Measurements from ENCODE around the gene NCR1.
A peak's percentile ranks its signal among the peaks of the same experiment; 100 is the strongest.
"Not testable (repeated sequence)": the region's sequence is repeated elsewhere in the genome, so short reads cannot be mapped to it uniquely, and the experiment has no call there.

NCR1 gene, protein sequence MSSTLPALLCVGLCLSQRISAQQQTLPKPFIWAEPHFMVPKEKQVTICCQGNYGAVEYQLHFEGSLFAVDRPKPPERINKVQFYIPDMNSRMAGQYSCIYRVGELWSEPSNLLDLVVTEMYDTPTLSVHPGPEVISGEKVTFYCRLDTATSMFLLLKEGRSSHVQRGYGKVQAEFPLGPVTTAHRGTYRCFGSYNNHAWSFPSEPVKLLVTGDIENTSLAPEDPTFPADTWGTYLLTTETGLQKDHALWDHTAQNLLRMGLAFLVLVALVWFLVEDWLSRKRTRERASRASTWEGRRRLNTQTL

DNA sequence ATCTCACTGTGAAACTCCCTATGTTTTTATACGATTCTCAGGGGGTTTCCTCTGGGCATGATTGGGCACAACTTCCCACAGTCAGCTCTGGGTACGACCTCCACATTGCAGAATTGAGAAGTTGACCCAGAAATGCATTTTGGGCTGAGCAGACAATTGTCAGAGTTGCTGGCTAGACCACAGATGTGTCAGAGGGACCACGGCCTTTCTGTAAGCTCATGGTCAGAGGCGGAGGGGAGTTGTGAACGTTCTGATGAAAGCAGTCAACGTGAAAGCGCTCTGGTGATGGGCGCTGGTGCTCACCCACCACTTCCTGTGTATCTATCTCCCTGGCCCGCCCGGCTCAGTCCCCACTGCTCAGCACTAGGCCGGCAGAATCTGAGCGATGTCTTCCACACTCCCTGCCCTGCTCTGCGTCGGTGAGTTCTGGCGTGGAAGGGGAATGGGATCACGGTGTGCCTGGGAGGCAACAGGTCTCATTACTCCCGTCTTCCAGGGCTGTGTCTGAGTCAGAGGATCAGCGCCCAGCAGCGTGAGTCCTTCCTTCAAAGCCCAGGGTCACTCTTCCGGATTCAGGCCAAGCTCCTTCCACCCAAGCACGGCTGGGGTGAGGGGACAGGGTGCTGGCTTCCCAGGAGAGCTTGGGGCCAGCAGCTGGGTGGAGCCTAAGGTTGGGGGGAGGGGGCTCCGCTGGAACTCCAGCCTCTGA is at the start of gene NCR1:
Gene NCR1, plus strand, starts transcription at position 346 of the 709 bp plus-strand sequence. Its CDS starts 40 bp downstream, at position 386.
- Histone ChIP-seq H3K4me1 (ENCODE audit: low read length) (no peaks in the 10 kb centered on the region), H3K9ac (ENCODE audit: low read length) (no peak within 1 kb of the TSS), H2AFZ (ENCODE audit: low read depth, low read length) (peak within 1 kb of the TSS; percentile 72; the same call in 1 of the 2 replicates), H4K20me1 (ENCODE audit: insufficient read depth, low read length) (no peaks in the 10 kb centered on the region), H3K27me3 (ENCODE audit: low read depth, low read length) (0 out of 2 replicates have a peak, but pooled peaks cover 2% of the 10 kb centered on the region), H3K9me3 (ENCODE audit: insufficient read depth, low read length) (no peaks in the 10 kb centered on the region), H3K4me2 (ENCODE audit: low read length) (no peak within 1 kb of the TSS; the same call in 1 of the 2 replicates), H3K36me3 (replicated peaks; ENCODE audit: low read depth, low read length) (no peaks in the 10 kb centered on the region), H3K27ac (ENCODE audit: low read length) (no peak within 1 kb of the TSS), H3K4me3 (ENCODE audit: low read length) (no peak within 1 kb of the TSS), H3K79me2 (ENCODE audit: low read length) (no peaks in the 10 kb centered on the region)
- TF ChIP-seq, protein P1, sequence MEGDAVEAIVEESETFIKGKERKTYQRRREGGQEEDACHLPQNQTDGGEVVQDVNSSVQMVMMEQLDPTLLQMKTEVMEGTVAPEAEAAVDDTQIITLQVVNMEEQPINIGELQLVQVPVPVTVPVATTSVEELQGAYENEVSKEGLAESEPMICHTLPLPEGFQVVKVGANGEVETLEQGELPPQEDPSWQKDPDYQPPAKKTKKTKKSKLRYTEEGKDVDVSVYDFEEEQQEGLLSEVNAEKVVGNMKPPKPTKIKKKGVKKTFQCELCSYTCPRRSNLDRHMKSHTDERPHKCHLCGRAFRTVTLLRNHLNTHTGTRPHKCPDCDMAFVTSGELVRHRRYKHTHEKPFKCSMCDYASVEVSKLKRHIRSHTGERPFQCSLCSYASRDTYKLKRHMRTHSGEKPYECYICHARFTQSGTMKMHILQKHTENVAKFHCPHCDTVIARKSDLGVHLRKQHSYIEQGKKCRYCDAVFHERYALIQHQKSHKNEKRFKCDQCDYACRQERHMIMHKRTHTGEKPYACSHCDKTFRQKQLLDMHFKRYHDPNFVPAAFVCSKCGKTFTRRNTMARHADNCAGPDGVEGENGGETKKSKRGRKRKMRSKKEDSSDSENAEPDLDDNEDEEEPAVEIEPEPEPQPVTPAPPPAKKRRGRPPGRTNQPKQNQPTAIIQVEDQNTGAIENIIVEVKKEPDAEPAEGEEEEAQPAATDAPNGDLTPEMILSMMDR (IDR thresholded peaks at IDR 0.05; ENCODE audit: low read depth, low read length) = no peak
- no peak for TF ChIP-seq EZH2phosphoT487 (IDR thresholded peaks at IDR 0.05; ENCODE audit: low read depth)

DNA sequence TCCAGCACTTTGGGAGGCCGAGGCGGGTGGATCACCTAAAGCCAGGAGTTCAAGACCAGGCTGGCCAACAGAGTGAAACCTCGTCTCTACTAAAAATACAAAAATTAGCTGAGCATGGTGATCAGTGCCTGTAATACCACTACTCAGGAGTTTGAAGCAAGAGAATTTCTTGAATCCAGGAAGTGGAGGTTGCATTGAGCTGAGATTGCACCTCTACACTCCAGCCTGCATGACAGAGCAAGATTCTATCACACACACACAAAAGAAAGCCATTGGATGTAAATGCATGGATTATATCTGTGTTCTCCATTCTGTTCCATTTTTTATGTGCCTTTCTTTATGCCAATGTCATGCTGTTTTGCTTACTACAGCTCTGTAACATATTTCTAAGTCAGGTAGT is 47.5 kb upstream of the NCR1 start:
- not testable (repeated sequence) for H3K27ac ChIP-seq (ENCODE audit: low read length); H2AFZ ChIP-seq (ENCODE audit: low read depth, low read length); H3K79me2 ChIP-seq (ENCODE audit: low read length); H3K4me3 ChIP-seq (ENCODE audit: low read length); H3K4me2 ChIP-seq (ENCODE audit: low read length); H3K9ac ChIP-seq (ENCODE audit: low read length); H4K20me1 ChIP-seq (ENCODE audit: insufficient read depth, low read length); H3K36me3 ChIP-seq (replicated peaks; ENCODE audit: low read depth, low read length); H3K4me1 ChIP-seq (ENCODE audit: low read length); H3K9me3 ChIP-seq (ENCODE audit: insufficient read depth, low read length)
- peaks cover 24% of the 10 kb centered on the region for H3K27me3 ChIP-seq (ENCODE audit: low read depth, low read length)

DNA sequence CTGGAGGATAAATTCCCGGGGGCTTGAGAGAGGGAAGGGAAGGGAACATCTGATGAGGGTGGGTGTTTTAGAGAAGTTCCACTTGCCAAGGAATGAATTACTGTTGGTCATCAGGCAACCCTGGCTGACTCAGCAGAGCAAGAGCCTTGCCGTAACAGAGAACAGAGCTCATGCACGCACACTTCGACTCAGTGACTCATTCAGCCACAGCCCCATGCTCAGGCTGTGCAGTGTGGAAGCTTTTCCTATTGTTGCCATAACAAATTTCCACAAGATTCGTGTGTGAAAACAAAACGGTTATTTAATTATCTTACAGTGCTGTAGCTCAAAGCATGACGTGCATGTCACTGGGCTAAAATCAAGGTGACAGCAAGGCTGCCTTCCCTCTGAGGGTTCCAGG is 46.5 kb upstream of the NCR1 start:
- not testable (repeated sequence) for H3K9ac ChIP-seq (ENCODE audit: low read length); H3K4me1 ChIP-seq (ENCODE audit: low read length); H2AFZ ChIP-seq (ENCODE audit: low read depth, low read length); H3K9me3 ChIP-seq (ENCODE audit: insufficient read depth, low read length); H3K36me3 ChIP-seq (replicated peaks; ENCODE audit: low read depth, low read length); H3K4me3 ChIP-seq (ENCODE audit: low read length); H3K27ac ChIP-seq (ENCODE audit: low read length); H3K79me2 ChIP-seq (ENCODE audit: low read length); H3K4me2 ChIP-seq (ENCODE audit: low read length); H4K20me1 ChIP-seq (ENCODE audit: insufficient read depth, low read length)
- peaks cover 24% of the 10 kb centered on the region for H3K27me3 ChIP-seq (ENCODE audit: low read depth, low read length)

DNA sequence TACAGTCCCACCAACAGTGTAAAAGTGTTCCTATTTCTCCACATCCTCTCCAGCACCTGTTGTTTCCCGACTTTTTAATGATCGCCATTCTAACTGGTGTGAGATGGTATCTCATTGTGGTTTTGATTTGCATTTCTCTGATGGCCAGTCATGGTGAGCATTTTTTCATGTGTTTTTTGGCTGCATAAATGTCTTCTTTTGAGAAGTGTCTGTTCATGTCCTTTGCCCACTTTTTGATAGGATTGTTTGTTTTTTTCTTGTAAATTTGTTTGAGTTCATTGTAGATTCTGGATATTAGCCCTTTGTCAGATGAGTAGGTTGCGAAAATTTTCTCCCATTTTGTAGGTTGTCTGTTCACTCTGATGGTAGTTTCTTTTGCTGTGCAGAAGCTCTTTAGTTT is 42.5 kb upstream of the NCR1 start:
- H3K27me3 ChIP-seq (ENCODE audit: low read depth, low read length) = peaks cover 20% of the 10 kb centered on the region
- not testable (repeated sequence) for H3K4me2 ChIP-seq (ENCODE audit: low read length); H3K9ac ChIP-seq (ENCODE audit: low read length); H4K20me1 ChIP-seq (ENCODE audit: insufficient read depth, low read length); H2AFZ ChIP-seq (ENCODE audit: low read depth, low read length); H3K27ac ChIP-seq (ENCODE audit: low read length); H3K79me2 ChIP-seq (ENCODE audit: low read length); H3K4me3 ChIP-seq (ENCODE audit: low read length); H3K36me3 ChIP-seq (replicated peaks; ENCODE audit: low read depth, low read length); H3K4me1 ChIP-seq (ENCODE audit: low read length); H3K9me3 ChIP-seq (ENCODE audit: insufficient read depth, low read length)

DNA sequence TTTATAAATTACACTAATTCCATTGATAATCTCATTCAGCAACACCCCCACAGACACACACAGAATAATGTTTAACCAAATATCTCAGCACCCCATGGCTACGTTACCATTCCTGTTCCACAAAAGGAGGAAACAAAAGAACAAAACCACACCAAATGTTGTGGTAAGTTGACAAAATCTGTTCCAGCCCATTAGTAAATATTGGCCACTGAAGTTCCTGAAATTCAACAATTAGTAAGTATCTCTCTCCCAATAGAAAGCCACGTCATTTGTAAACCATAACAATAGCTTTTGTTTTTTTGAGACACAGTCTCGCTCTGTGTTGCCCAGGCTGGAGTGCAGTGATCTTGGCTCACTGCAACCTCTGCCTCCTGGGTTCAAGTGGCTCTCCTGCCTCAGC is 34.3 kb upstream of the NCR1 start:
- Histone ChIP-seq H2AFZ (ENCODE audit: low read depth, low read length) (no peak overlapping the region), H3K27ac (ENCODE audit: low read length) (no peak overlapping the region), H3K27me3 (ENCODE audit: low read depth, low read length) (peaks cover 27% of the 10 kb centered on the region), H3K4me3 (ENCODE audit: low read length) (no peak overlapping the region), H3K9me3 (ENCODE audit: insufficient read depth, low read length) (no peaks in the 10 kb centered on the region), H3K4me2 (ENCODE audit: low read length) (no peak overlapping the region), H3K36me3 (replicated peaks; ENCODE audit: low read depth, low read length) (no peaks in the 10 kb centered on the region), H3K4me1 (ENCODE audit: low read length) (peaks cover 6% of the 10 kb centered on the region), H3K79me2 (ENCODE audit: low read length) (no peaks in the 10 kb centered on the region), H3K9ac (ENCODE audit: low read length) (no peak overlapping the region), H4K20me1 (ENCODE audit: insufficient read depth, low read length) (no peaks in the 10 kb centered on the region)
- TF ChIP-seq EZH2phosphoT487 (IDR thresholded peaks at IDR 0.05; ENCODE audit: low read depth) = no peak
- TF ChIP-seq, protein P1 (IDR thresholded peaks at IDR 0.05; ENCODE audit: low read depth, low read length) = no peak
